GM21526 (cell line): ENCODE measurements around the gene FAM13A.
A peak's percentile ranks its signal among the peaks of the same experiment; 100 is the strongest.

Experiments
- ATAC-seq: cut with Tn5 transposase; IDR thresholded peaks from one replicate; pipeline ENCODE4 v1.9.1; 2021; ENCODE audit warnings: moderate library complexity; ENCODE audit not compliant: unreplicated experiment, low FRiP score

Gene FAM13A

DNA sequence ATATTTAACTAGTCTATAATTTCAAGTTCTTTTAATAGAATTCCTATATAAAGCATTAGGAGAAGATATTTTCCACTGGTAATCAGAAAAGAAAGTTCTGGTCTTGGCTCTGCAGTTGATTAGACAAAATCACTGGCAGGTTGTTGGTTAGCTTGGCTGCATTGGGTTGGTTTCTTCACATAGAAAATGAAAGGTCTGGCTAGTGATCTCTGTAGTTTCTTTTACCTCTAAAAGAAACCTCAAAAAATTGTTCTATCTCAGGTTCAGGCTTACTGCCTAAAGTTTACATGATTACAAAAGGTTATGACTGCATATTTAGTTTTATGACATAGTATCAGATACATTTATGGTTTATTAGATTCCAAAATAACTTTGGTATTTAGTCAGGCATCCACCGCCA, 263.5 kb downstream of the FAM13A start:
- ATAC-seq = no peak

- ATAC-seq = no peak
Observed at GRCh38 chr4:88792821-88793220, 264.2 kb downstream of the FAM13A start.

DNA sequence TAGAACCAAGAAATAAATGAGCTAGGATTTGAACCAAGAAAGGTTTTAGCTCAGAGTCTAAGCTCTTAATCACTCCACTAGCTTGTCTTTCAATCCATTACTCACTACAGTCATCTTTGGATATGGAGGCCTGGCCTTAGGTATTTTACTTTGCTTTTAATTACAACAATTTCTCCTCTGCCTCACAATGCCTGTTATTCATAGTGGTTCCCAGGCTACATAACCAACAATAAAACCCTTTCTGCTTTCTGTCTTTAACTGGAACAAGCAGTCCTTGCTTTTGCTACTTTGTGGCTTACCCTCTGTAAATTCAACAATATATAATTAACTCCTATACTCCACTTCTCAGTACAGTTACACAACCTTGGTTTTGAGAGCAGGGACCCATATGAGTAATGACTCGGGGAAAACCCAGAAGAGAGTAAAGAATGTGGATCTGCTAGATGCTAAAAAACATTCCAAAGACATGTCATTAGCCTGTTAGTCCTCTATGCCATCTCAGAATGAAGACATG, 264.7 kb downstream of the FAM13A start:
- peak; percentile 61 for ATAC-seq

DNA sequence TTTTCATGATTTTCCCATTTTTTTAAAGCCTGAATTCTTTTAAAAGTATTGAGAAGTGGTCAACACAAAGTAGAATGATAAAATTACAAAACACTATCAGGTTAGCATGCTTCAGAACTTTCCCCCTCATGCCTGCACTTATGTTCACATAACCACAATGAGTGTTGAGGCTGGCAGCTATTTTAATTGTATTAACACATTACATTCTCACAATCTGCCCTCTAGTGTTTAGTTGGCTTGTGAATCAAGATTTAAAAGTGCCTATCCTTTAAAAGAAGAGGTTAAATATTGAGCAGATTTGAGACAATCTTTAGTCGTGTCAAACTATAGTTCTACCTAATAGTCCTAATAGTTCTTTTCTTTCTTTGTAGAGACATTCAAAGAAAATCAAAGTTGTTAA, 265.7 kb downstream of the FAM13A start:
- no peak for ATAC-seq

GRCh38 chr4:88788895-88789294, 268.1 kb downstream of the FAM13A start:
- ATAC-seq = no peak

DNA sequence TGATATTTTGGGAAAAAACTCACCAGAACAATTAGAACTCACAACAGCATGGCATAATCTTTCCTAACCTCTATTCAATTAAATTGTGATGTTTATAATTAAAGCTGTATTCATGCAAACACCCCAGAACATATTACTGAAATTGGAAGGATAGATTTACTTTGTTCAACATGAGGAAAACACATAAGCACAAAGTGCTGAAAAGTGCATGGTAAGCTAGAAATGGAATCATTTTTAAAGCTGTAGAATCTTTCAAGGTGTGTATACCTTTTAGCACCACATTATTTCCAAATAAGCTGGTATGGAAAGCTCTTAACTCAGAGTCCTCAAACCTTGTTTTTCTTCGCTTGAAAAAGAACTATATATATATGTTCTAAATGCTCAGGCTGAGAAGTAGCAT, 268.6 kb downstream of the FAM13A start:
- ATAC-seq = no peak

- ATAC-seq = no peak
Observed at GRCh38 chr4:88786011-88786410, 271.0 kb downstream of the FAM13A start.

DNA sequence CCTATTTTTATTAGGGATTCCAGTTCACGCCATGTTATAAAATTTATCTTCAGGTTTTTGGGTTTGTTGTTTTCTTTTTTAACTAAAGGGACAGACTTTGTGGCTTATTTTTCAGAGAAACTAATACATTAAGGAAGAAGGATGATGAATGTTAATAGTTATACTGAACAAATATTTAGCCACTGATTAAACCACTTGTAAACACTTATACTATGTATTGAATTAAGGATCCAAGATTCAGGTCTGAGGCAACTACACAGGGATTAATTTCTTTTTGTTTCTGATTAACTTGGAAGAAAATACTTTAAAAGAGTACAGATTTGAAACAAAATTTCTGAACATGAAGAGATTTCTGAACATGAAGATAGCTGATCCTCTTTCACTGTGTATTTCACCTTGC, 276.6 kb downstream of the FAM13A start:
- no peak for ATAC-seq

DNA sequence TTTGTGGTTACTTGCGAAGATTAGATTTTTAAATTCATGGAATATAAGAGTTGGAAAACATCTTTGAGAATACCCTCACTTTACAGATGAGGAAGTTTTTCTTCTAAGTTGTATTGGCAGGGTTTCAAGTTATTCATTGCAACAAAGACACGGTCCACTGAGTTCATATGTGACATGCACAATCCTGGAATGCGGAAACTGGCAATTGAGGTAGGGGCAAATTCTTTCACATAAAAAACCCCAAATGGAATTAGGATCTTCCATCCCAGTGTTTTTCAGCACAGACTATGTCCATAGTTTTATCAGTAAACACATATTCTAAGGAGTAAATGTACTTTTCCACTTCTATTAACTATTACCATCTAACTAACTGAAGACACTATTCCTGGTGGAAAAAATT, 277.6 kb downstream of the FAM13A start:
- ATAC-seq = no peak

GRCh38 chr4:88775529-88775928, 281.5 kb downstream of the FAM13A start:
- no peak for ATAC-seq

GRCh38 chr4:88775026-88775425, 282.0 kb downstream of the FAM13A start:
- ATAC-seq = no peak

DNA sequence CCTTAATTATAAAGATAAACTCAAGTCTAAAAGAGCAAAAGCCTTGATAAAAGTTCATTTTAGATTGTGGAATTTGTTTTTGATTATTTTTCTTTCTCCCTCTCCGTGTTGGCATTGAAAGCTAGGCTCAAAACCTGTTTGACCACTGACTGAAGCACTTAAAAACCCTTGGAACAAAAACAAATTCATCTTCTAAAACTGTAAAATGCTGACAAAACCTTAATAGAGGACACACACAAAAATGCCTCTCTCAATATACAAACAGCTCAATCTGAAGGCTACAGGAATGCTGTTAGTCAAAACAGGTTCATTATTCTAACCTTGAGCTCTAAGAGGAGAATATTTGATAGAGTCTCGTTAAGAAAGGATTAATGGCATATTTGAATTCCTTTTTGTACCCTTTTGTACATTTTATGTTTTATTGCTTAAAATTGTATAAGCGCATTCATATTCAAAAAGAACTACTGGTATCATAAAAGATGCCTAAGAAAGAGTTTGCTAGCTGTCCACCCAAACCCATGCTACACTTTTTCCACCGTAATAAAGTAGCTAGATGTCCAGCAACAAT, 285.0 kb downstream of the FAM13A start:
- no peak for ATAC-seq

DNA sequence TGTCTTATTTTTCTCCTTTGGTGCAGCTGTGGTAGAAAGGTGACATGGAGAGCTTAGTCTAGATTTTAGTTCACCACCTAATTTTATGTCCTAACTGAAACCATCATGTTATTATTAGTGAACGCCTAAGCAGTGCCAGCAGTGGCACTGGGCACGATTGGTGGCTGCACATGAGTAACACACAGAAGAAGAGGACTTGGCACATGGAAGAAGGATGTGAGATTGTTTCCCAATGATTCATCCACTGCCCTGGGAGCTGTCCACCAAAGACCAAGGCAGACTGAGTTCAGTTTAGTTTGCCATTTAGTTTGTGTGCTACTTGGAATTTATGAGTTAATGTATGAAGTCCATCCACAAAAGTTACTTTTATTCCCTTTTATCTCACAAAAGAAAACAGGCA, 291.3 kb downstream of the FAM13A start:
- no peak for ATAC-seq

DNA sequence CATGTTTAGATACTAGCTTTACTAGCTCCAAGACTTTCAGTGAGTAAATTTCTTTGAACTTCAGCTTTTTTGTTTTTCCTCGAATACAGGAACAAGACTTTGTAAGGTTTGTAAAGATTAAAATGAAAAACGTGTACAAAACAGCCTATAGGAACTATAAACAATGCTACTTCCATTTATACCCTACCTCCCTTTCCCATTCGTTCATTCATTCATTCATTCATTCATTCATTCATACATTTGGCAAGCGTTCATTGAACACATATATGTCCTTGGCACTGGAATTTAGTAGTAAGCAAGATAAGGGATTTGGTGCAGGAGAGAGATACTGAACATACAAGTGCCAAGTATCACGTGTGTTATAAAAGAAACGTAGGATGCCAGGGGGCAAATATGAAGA, 293.9 kb downstream of the FAM13A start:
- ATAC-seq = no peak

DNA sequence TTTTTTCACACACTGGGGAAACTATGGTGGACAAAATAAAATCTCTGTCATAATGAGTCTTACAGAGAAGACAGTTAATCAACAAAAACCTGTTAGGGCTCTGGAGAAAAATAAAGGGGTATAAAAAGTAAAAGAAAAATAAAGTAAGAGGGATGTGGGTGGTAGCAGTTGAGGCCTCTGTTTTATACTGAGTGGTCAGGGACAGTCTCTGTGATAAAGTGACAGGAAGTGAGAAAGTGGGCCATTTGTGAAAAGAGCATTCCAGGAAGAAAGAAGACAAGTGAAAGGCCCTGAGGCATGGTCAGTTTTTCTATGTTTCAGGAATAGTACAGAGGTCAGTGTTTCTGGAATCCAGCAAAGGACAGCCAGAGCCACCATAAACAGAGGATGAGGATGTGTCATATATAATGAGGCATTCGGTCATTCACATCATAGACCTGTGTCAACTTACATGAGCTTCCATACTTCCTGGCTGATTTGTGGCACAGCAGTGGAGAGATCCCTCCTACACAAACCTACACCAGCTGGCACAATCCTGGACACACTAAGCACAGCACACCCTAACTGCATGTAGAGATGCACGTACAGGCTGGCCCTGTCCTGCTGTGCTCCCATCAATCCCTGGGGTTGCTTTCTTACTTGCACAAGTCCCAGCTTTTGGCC, 295.0 kb downstream of the FAM13A start:
- no peak for ATAC-seq

DNA sequence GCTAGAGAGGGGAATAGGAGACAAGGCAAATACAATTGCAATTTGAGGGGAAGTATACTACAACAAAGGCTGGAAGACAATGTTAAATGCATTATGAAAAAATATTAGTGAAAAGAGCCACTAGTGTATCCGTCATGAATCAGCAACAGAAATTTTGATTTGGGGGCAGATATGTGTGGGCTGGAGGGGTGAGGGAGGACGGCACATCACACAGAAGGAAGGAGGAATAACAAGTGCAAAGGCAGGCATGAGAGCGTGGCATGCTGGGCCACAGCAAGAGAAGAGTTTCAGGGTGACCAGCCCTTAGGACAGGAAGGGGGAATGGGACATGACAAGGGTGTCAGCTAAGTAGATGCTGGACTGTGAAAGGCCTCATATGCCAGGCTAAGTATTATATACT, 295.6 kb downstream of the FAM13A start:
- ATAC-seq = no peak

- ATAC-seq = no peak
Observed at GRCh38 chr4:88759895-88760290, 297.1 kb downstream of the FAM13A start.

DNA sequence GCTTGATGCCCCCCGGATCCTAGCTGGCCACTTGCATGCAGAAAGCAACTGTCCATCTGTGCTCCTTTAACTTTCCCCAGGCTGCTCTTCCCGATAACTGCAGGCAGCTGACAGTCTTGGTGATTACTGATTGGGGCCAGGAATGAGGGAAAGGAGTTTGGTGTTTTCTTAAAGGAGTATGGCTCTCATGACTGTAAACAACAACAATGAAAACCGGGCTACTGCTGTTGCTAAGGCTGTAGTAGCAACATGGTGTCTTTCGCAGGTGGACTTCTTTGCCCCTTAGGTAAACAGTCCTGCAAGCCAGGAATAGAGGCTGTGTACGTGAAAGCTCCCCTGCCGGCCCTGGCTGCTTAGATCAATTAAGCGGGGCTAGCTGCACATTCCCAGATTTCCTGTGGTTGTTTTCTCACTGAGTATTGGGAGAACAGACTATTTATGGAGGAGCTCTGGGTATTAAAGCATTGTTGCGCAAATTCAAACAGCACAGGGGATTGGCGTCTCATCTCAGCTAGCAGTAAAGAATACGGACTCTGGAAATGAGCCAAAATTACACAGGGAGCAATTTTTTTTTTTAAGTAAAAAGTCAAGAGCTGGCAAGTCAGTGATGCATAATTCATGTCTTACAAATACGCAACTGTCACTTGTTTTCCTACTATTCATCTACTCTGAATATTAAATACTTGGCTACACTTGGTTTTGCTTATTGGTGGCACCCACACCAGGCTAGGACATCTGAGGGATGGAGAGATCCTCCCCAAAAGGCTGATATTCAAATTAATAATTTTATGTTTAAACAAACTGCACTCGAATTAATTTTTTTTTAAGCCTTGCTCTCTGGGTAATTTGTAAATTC, 297.7 kb downstream of the FAM13A start:
- no peak for ATAC-seq

DNA sequence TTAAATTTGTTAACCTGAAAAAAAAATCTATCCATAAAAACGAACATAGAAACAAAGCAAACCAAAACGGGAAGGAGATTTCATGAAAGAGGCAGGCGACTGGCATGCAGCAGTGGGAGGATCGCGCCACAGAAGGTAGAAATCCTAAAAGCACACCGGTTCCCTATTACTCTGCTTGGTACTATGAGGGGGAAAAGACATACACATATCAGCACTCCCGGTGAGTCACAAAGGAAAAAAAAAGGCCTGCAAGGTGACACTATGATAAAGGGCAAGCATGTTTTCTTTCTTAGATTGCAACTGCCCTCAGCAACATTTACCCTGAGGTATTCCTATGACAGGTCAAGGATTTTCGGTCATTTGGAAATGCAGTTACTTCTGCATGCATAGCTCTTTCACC, 298.7 kb downstream of the FAM13A start:
- ATAC-seq = no peak

GRCh38 chr4:88757776-88758175, 299.2 kb downstream of the FAM13A start:
- no peak for ATAC-seq

GRCh38 chr4:88757067-88757466, 299.9 kb downstream of the FAM13A start:
- no peak for ATAC-seq

DNA sequence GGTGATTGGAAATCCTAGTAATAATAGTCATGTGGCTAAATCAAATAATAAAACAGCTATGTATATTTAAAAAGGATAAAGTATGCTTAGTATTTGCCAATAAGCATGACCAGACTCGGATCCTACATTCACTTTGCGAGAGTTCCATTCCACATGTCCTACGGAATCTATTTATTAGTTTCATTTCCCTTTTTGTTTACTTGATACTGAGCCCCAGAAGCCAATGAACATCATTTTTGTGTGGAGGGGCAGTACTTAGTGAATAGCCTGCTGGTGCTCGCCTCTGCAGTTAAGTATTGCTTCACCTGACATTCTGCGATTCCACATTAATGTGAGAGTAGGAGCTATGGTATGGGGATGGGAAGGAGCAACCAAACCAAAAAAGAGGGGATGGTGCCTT, 300.8 kb downstream of the FAM13A start:
- ATAC-seq = no peak
